Tibial nerve (tissue), 4 donors: ENCODE data around the gene CENPP. TPM values are rescaled to one million over a fixed set of nuclear protein-coding genes. Genes with fewer than 3 reads are reported as not detected.

Source experiments
- DNase-seq, 2 donors: peaks; one replicate each; pipeline ENCODE4 v3.0.0-alpha.2; 2019; ENCODE audit warnings: low spot score in 2 of 2
- H3K27ac ChIP-seq, 4 donors: fragments of 200-600 bp; sonication (generic) in 3 of 4; one replicate each; pipeline ENCODE4 v1.5.1; 2017 to 2019; ENCODE audit warnings: mild to moderate bottlenecking in 1 of 4
- H3K27me3 ChIP-seq, 2 donors: fragments of 200-600 bp; sonication (generic) in 1 of 2; one replicate each; pipeline versions ENCODE4 v1.5.1 to v1.6.0; 2017 to 2019
- H3K36me3 ChIP-seq, 3 donors: fragments of 200-600 bp; sonication (generic); one replicate each; pipeline ENCODE4 v1.5.1; 2018 to 2019
- H3K4me1 ChIP-seq, 4 donors: fragments of 200-600 bp; sonication (generic) in 3 of 4; one replicate each; pipeline ENCODE4 v1.5.1; 2017 to 2019
- H3K4me3 ChIP-seq, 4 donors: fragments of 200-600 bp; sonication (generic) in 3 of 4; one replicate each; pipeline ENCODE4 v1.5.1; 2017 to 2019; ENCODE audit warnings: mild to moderate bottlenecking in 1 of 4, moderate library complexity in 1 of 4
- H3K9me3 ChIP-seq, 4 donors: fragments of 200-600 bp; sonication (generic) in 3 of 4; one replicate each; pipeline ENCODE4 v1.5.1; 2017 to 2019
- CTCF ChIP-seq, 5 experiments: fragments of 200-600 bp in 3 of 5; fragments of 450-650 bp in 2 of 5; sonication (generic) in 3 of 5; IDR thresholded peaks; one replicate each; pipeline ENCODE4 v1.5.1; 2016 to 2019; ENCODE audit warnings: antibody characterized with exemption in 5 of 5, mild to moderate bottlenecking in 3 of 5, moderate library complexity in 2 of 5
- EP300 ChIP-seq, 2 donors: sonication (generic); formaldehyde crosslinking; IDR thresholded peaks; one replicate each; pipeline ENCODE4 v1.6.1; 2017; ENCODE audit warnings: antibody characterized with exemption in 2 of 2, mild to moderate bottlenecking in 1 of 2
- POLR2A ChIP-seq, 2 donors: fragments of 450-650 bp; IDR thresholded peaks; one replicate each; pipeline ENCODE4 v1.6.1; 2017; ENCODE audit warnings: antibody characterized with exemption in 2 of 2, mild to moderate bottlenecking in 2 of 2, moderate library complexity in 2 of 2
- WGBS, 2 donors: methylation state at CpG; one replicate each; pipeline ENCODE4 v1.1.5; 2018; 5-methylcytosine and 5-hydroxymethylcytosine counted together
- total RNA-seq, 4 donors: library from RNA; depleted of rRNA; stranded (reverse); fragments of >200 nt; gene quantifications; one replicate each; pipeline ENCODE4 v1.1.0, GENCODE V29; 2016

CENPP gene
- total RNA-seq, 4 donors from 2014 or later = 5.0 to 17.1 (median 6.9) TPM

- Histone ChIP-seq H3K4me1 (peaks cover 3 to 34% (median 19%) of the 10 kb centered on the region in 4 donors), H3K27me3 (no peaks in the 10 kb centered on the region), H3K4me3 (peak overlapping the region; percentile 62 to 81 (median 67)), H3K27ac (peak overlapping the region in 2 of 4 donors; percentile 76 to 81), H3K36me3 (peaks cover 0 to 32% (median 0%) of the 10 kb centered on the region in 3 donors), H3K9me3 (no peaks in the 10 kb centered on the region)
- WGBS, 2 donors = 1% methylated on average over 5 of the region's 5 CpGs
- DNase-seq = no peak
- TF ChIP-seq EP300 (IDR thresholded peaks at IDR 0.05) (no peak), POLR2A (IDR thresholded peaks at IDR 0.05) (no peak), CTCF (IDR thresholded peaks at IDR 0.05) (no peak)
Observed at GRCh38 chr9:92293075-92293354, 32.7 kb upstream of the CENPP start.

- H3K27me3 ChIP-seq = no peaks in the 10 kb centered on the region
- peaks cover 0 to 32% (median 0%) of the 10 kb centered on the region in 3 donors for H3K36me3 ChIP-seq
- peak; percentile 18 to 92 for TF ChIP-seq EP300 (IDR thresholded peaks at IDR 0.05)
- peak; percentile 26 to 54 for TF ChIP-seq POLR2A (IDR thresholded peaks at IDR 0.05)
- peak in 1 of 5 experiments; percentile 73 for TF ChIP-seq CTCF (IDR thresholded peaks at IDR 0.05)
- H3K4me1 ChIP-seq = peaks cover 3 to 34% (median 19%) of the 10 kb centered on the region in 4 donors
- peak within 1 kb of the TSS; percentile 62 to 81 (median 67) for H3K4me3 ChIP-seq
- no peaks in the 10 kb centered on the region for H3K9me3 ChIP-seq
- peak within 1 kb of the TSS; percentile 4 to 81 (median 76) for H3K27ac ChIP-seq
- 0 to 1% methylated on average over 40 to 58 of the region's 63 CpGs for WGBS, 2 donors
- peak; percentile 99 to 100 for DNase-seq
Observed at GRCh38 chr9:92293452-92294296, 32.1 kb upstream of the CENPP start, which contains the start of gene IARS1. TSS of gene IARS1 (minus strand) at chr9:92293697. CDS start at chr9:92289419, 4,278 bp downstream.

- Histone ChIP-seq H3K36me3 (peaks cover 0 to 35% (median 5%) of the 10 kb centered on the region in 3 donors), H3K27me3 (no peaks in the 10 kb centered on the region), H3K4me1 (peaks cover 3 to 34% (median 19%) of the 10 kb centered on the region in 4 donors), H3K27ac (peak overlapping the region in 3 of 4 donors; percentile 75 to 81 (median 76)), H3K9me3 (no peaks in the 10 kb centered on the region), H3K4me3 (peak overlapping the region; percentile 62 to 81 (median 67))
- 18 to 21% methylated on average over 13 of the region's 13 CpGs for WGBS, 2 donors
- no peak for TF ChIP-seq POLR2A (IDR thresholded peaks at IDR 0.05)
- no peak for TF ChIP-seq CTCF (IDR thresholded peaks at IDR 0.05)
- no peak for TF ChIP-seq EP300 (IDR thresholded peaks at IDR 0.05)
- no peak for DNase-seq
Observed at GRCh38 chr9:92294297-92294676, 31.5 kb upstream of the CENPP start.

GRCh38 chr9:92295240-92295790 is 30.4 kb upstream of the CENPP start:
- H3K27ac ChIP-seq = no peak overlapping the region
- no peak for TF ChIP-seq POLR2A (IDR thresholded peaks at IDR 0.05)
- no peak for TF ChIP-seq CTCF (IDR thresholded peaks at IDR 0.05)
- TF ChIP-seq EP300 (IDR thresholded peaks at IDR 0.05) = no peak
- H3K9me3 ChIP-seq = no peaks in the 10 kb centered on the region
- H3K27me3 ChIP-seq = no peaks in the 10 kb centered on the region
- WGBS, 2 donors = 88 to 91% methylated on average over 7 of the region's 7 CpGs
- H3K4me3 ChIP-seq = no peak overlapping the region
- peaks cover 3 to 34% (median 19%) of the 10 kb centered on the region in 4 donors for H3K4me1 ChIP-seq
- no peak for DNase-seq
- peaks cover 0 to 40% (median 10%) of the 10 kb centered on the region in 3 donors for H3K36me3 ChIP-seq

- H3K4me3 ChIP-seq = no peak overlapping the region
- 69 to 74% methylated on average over 4 of the region's 4 CpGs for WGBS, 2 donors
- H3K4me1 ChIP-seq = peaks cover 3 to 34% (median 19%) of the 10 kb centered on the region in 4 donors
- no peaks in the 10 kb centered on the region for H3K9me3 ChIP-seq
- DNase-seq = no peak
- H3K36me3 ChIP-seq = peaks cover 0 to 41% (median 10%) of the 10 kb centered on the region in 3 donors
- H3K27ac ChIP-seq = no peak overlapping the region
- no peak for TF ChIP-seq CTCF (IDR thresholded peaks at IDR 0.05)
- no peak for TF ChIP-seq EP300 (IDR thresholded peaks at IDR 0.05)
- TF ChIP-seq POLR2A (IDR thresholded peaks at IDR 0.05) = no peak
- H3K27me3 ChIP-seq = no peaks in the 10 kb centered on the region
Observed at GRCh38 chr9:92295827-92296258, 29.9 kb upstream of the CENPP start.
